Endothelial cell of umbilical vein (primary cell): Measurements from ENCODE around the gene PON1. TPM values are rescaled to one million over a fixed set of nuclear protein-coding genes. Genes with fewer than 3 reads are reported as not detected.

Source experiments
- BruUV-seq: library from RNA; stranded (reverse); fragments of 400-500 nt; replicated peaks from 2 replicates; lab custom pipeline; 2021; lab: Mats Ljungman, UMichigan
- CTCF ChIA-PET: fragments of 300-600, 350-600 bp; sonication (Branson Sonifier 250); formaldehyde crosslinking; loops from one replicate; lab custom pipeline; 2021; ENCODE audit warnings: antibody characterized with exemption, inconsistent platforms; lab: Charles Lee
- POLR2A ChIA-PET: fragments of 300-600, 350-600 bp; sonication (Branson Sonifier 250); formaldehyde crosslinking; loops from one replicate; lab custom pipeline; 2021; ENCODE audit warnings: antibody characterized with exemption, inconsistent platforms; lab: Charles Lee
- DNase-seq: peaks from one replicate; pipeline ENCODE4 v3.0.0-alpha.2; 2011; ENCODE audit warnings: low read depth, low spot score
- FAIRE-seq: peaks from 2 replicates; lab custom pipeline; 2011; peaks lifted over from hg19 to GRCh38; lab: Jason Lieb, UNC
- H2AFZ ChIP-seq: 2 replicates; pipeline ENCODE4 v1.6.0; 2012; ENCODE audit warnings: low read depth, low read length, control low read depth, inconsistent platforms
- H3K27ac ChIP-seq: 2 replicates; pipeline ENCODE4 v1.5.1; 2011; ENCODE audit warnings: low read depth, mild to moderate bottlenecking, control low read depth, low read length, moderate library complexity; ENCODE audit not compliant: insufficient read depth
- H3K27me3 ChIP-seq, 2 experiments: 2 replicates each; pipeline versions ENCODE4 v1.6.0 to v1.6.1; 2011; ENCODE audit warnings: low read length in 2 of 2, mixed read lengths in 1 of 2; ENCODE audit not compliant: control insufficient read depth in 2 of 2, insufficient read depth in 2 of 2
- H3K36me3 ChIP-seq, 2 experiments: 2 replicates in 1 of 2; 3 replicates in 1 of 2; pipeline ENCODE4 v1.5.1; 2011; ENCODE audit warnings: low read length in 2 of 2, mild to moderate bottlenecking in 1 of 2, moderate library complexity in 1 of 2; ENCODE audit not compliant: control insufficient read depth in 2 of 2, insufficient read depth in 2 of 2; ENCODE audit errors: extremely low read depth in 1 of 2
- H3K4me1 ChIP-seq: 3 replicates; pipeline ENCODE4 v1.5.1; 2011; ENCODE audit warnings: mild to moderate bottlenecking, low read length; ENCODE audit not compliant: control insufficient read depth, insufficient read depth; ENCODE audit errors: extremely low read depth
- H3K4me2 ChIP-seq: 2 replicates; pipeline ENCODE4 v1.6.1; 2011; ENCODE audit warnings: low read length, control low read depth, mixed read lengths; ENCODE audit not compliant: insufficient read depth
- H3K4me3 ChIP-seq, 3 experiments: fragments of 200-600 bp in 1 of 3; sonication (generic), shearing (Covaris generic) in 1 of 3; replicated peaks in 1 of 3; 2 replicates each; pipeline ENCODE4 v1.5.1; 2011 to 2016; ENCODE audit warnings: control low read depth in 3 of 3, low read length in 3 of 3, mild to moderate bottlenecking in 2 of 3, inconsistent platforms in 1 of 3, low read depth in 1 of 3, moderate library complexity in 1 of 3; ENCODE audit not compliant: insufficient read depth in 1 of 3
- H3K79me2 ChIP-seq: 2 replicates; pipeline ENCODE4 v1.6.0; 2012; ENCODE audit warnings: low read length, inconsistent platforms; ENCODE audit not compliant: control insufficient read depth, insufficient read depth
- H3K9ac ChIP-seq: replicated peaks from 2 replicates; pipeline ENCODE3; 2011; ENCODE audit warnings: low read length, control low read depth; ENCODE audit not compliant: insufficient read depth; ENCODE audit errors: extremely low read depth
- H3K9me1 ChIP-seq: replicated peaks from 3 replicates; pipeline ENCODE4 v1.6.0; 2011; ENCODE audit warnings: mild to moderate bottlenecking, low read length; ENCODE audit not compliant: control insufficient read depth, insufficient read depth; ENCODE audit errors: extremely low read depth
- H3K9me3 ChIP-seq: replicated peaks from 2 replicates; pipeline ENCODE4 v1.5.1; 2012; ENCODE audit warnings: low read length, inconsistent platforms; ENCODE audit not compliant: control insufficient read depth, insufficient read depth
- H4K20me1 ChIP-seq: replicated peaks from 2 replicates; pipeline ENCODE3; 2011; ENCODE audit warnings: mild to moderate bottlenecking, low read length; ENCODE audit not compliant: control insufficient read depth, insufficient read depth; ENCODE audit errors: extremely low read depth
- EZH2 ChIP-seq: IDR thresholded peaks from 2 replicates; pipeline ENCODE4 v1.6.1; 2012; ENCODE audit warnings: borderline replicate concordance, low read depth, mild to moderate bottlenecking, moderate library complexity, low read length, inconsistent platforms; ENCODE audit not compliant: severe bottlenecking
- FOS ChIP-seq: IDR thresholded peaks from 2 replicates; pipeline ENCODE4 v1.6.1; 2011; ENCODE audit warnings: mild to moderate bottlenecking, low read length, moderate library complexity, borderline replicate concordance; ENCODE audit not compliant: insufficient read depth
- GATA2 ChIP-seq: IDR thresholded peaks from 2 replicates; pipeline ENCODE4 v1.7.0; 2011; ENCODE audit warnings: low read depth, mild to moderate bottlenecking, moderate library complexity, mixed read lengths, low read length; ENCODE audit not compliant: insufficient read length, insufficient read depth
- JUN ChIP-seq: IDR thresholded peaks from 2 replicates; pipeline ENCODE4 v1.6.1; 2011; ENCODE audit warnings: borderline replicate concordance, low read depth; ENCODE audit not compliant: insufficient read length, insufficient read depth
- MAX ChIP-seq: IDR thresholded peaks from 2 replicates; pipeline ENCODE4 v1.6.1; 2011; ENCODE audit not compliant: insufficient read depth, insufficient read length
- MYC ChIP-seq: IDR thresholded peaks from one replicate; pipeline ENCODE4 v1.6.1; 2011; ENCODE audit warnings: mild to moderate bottlenecking, low read depth, low read length
- POLR2A ChIP-seq: IDR thresholded peaks from 2 replicates; pipeline ENCODE4 v1.6.1; 2012; ENCODE audit warnings: low read depth, mild to moderate bottlenecking, control low read depth, low read length
- POLR2AphosphoS5 ChIP-seq: IDR thresholded peaks from 2 replicates; pipeline ENCODE4 v1.6.1; 2012; ENCODE audit warnings: low read depth, mild to moderate bottlenecking, control low read depth, low read length, moderate library complexity; ENCODE audit not compliant: insufficient read depth
- dilution Hi-C: fragments of 300-500 bp; cut with MboI; formaldehyde crosslinking; loops from one replicate; pipeline ENCODE4 v1.15.0; 2019; ENCODE audit warnings: low sequenced_read_pairs; ENCODE audit not compliant: extremely low pct_ligation_motif_present
- intact Hi-C: fragments of 100-400 bp; cut with micrococcal nuclease; formaldehyde crosslinking; loops from one replicate; pipeline ENCODE4 v1.10.0; 2022
- polyA plus RNA-seq, 4 experiments: library from polyadenylated mRNA; depleted of rRNA in 3 of 4; stranded (reverse) in 3 of 4; unstranded in 1 of 4; fragments of >200 nt; gene quantifications; 2 replicates each; pipeline versions ENCODE4 v1.2.1 to v1.2.3, GENCODE V29; 2011 to 2012; ENCODE audit warnings: missing spikeins in 1 of 4
- total RNA-seq: library from RNA; stranded (reverse); gene quantifications from 2 replicates; pipeline ENCODE4 v1.2.3, GENCODE V29; 2021
- TF ChIP-seq, protein P1 (sequence below), 2 donors: IDR thresholded peaks; 1 replicate in 1 of 2; 2 replicates in 1 of 2; pipeline ENCODE4 v1.5.1; 2011; ENCODE audit warnings: low read length in 2 of 2, mild to moderate bottlenecking in 2 of 2, moderate library complexity in 2 of 2, control low read depth in 1 of 2, inconsistent platforms in 1 of 2, low read depth in 1 of 2; ENCODE audit not compliant: insufficient read depth in 1 of 2; ENCODE audit errors: extremely low read depth in 1 of 2

The PON1 gene
- total and polyA plus RNA-seq, 2 donors (not counting 3 experiments of a cell fraction or from before 2014, with no cell fraction given) = not detected

- no peak for TF ChIP-seq MYC
- no peak for TF ChIP-seq POLR2AphosphoS5
- no peak for TF ChIP-seq POLR2A
- no peak for TF ChIP-seq EZH2
- TF ChIP-seq, protein P1, sequence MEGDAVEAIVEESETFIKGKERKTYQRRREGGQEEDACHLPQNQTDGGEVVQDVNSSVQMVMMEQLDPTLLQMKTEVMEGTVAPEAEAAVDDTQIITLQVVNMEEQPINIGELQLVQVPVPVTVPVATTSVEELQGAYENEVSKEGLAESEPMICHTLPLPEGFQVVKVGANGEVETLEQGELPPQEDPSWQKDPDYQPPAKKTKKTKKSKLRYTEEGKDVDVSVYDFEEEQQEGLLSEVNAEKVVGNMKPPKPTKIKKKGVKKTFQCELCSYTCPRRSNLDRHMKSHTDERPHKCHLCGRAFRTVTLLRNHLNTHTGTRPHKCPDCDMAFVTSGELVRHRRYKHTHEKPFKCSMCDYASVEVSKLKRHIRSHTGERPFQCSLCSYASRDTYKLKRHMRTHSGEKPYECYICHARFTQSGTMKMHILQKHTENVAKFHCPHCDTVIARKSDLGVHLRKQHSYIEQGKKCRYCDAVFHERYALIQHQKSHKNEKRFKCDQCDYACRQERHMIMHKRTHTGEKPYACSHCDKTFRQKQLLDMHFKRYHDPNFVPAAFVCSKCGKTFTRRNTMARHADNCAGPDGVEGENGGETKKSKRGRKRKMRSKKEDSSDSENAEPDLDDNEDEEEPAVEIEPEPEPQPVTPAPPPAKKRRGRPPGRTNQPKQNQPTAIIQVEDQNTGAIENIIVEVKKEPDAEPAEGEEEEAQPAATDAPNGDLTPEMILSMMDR (IDR thresholded peaks at IDR 0.05; ENCODE audit: extremely low read depth in 1 of 2, insufficient read depth in 1 of 2, low read depth in 1 of 2, low read length in 2 of 2) = no peak
- Histone ChIP-seq H3K79me2 (no peaks in the 10 kb centered on the region), H2AFZ (no peak overlapping the region), H3K9me1 (no peaks in the 10 kb centered on the region), H3K36me3 (no peaks in the 10 kb centered on the region), H3K9me3 (no peaks in the 10 kb centered on the region), H3K9ac (no peak overlapping the region), H3K27ac (no peak overlapping the region), H3K4me1 (no peaks in the 10 kb centered on the region), H3K27me3 (no peaks in the 10 kb centered on the region), H4K20me1 (no peaks in the 10 kb centered on the region), H3K4me2 (no peak overlapping the region), H3K4me3 (no peak overlapping the region)
- BruUV-seq = no TSS peak
- POLR2A ChIA-PET = no interaction called here
- CTCF ChIA-PET = interaction anchor here (0.6 to 1.7 kb wide), 4 partner anchors 8 to 167 kb away, joined by 3 to 5 read pairs (median 4); no protein-coding TSS in a partner anchor
- DNase-seq = no peak
- intact Hi-C loops = no loop called here
- dilution Hi-C loops = no loop called here
- no peak for FAIRE-seq
Observed at GRCh38 chr7:95309951-95310350, 14.4 kb downstream of the PON1 start.

GRCh38 chr7:95304990-95305389 lies 19.3 kb downstream of the PON1 start:
- no peaks in the 10 kb centered on the region for H3K9me3 ChIP-seq
- H3K9ac ChIP-seq = no peak overlapping the region
- H3K4me3 ChIP-seq = no peak overlapping the region
- no peaks in the 10 kb centered on the region for H4K20me1 ChIP-seq
- H3K36me3 ChIP-seq = no peaks in the 10 kb centered on the region
- no peaks in the 10 kb centered on the region for H3K9me1 ChIP-seq
- no peaks in the 10 kb centered on the region for H3K27me3 ChIP-seq
- dilution Hi-C loops (no loop called here), intact Hi-C loops (no loop called here)
- no peaks in the 10 kb centered on the region for H3K4me1 ChIP-seq
- no peak for TF ChIP-seq POLR2AphosphoS5
- no peak for TF ChIP-seq MYC
- no peak for TF ChIP-seq POLR2A
- no peak for TF ChIP-seq JUN
- no peak for TF ChIP-seq MAX
- TF ChIP-seq FOS = no peak
- TF ChIP-seq GATA2 = no peak
- TF ChIP-seq, protein P1 (IDR thresholded peaks at IDR 0.05; ENCODE audit: extremely low read depth in 1 of 2, insufficient read depth in 1 of 2, low read depth in 1 of 2, low read length in 2 of 2) = no peak
- no peak for TF ChIP-seq EZH2
- no peaks in the 10 kb centered on the region for H3K79me2 ChIP-seq
- DNase-seq (no peak), FAIRE-seq (no peak)
- ChIA-PET POLR2A (no interaction called here), CTCF (no interaction called here)
- no peak overlapping the region for H3K4me2 ChIP-seq
- no peak overlapping the region for H2AFZ ChIP-seq
- no TSS peak for BruUV-seq
- no peak overlapping the region for H3K27ac ChIP-seq
